Activated naive CD8-positive, alpha-beta T cell treated with anti-CD3 and anti-CD28 coated beads, Interleukin-2, amount 10 ng/mL, durations not matched to agents 7 days and 5 days (primary cell): ENCODE results near the gene LPIN2. TPM values are rescaled to one million over a fixed set of nuclear protein-coding genes. Genes with fewer than 3 reads are reported as not detected.
"Not testable (repeated sequence)": the region's sequence is repeated elsewhere in the genome, so short reads cannot be mapped to it uniquely, and the experiment has no call there.

Experiments
- ATAC-seq: fragments of 150-1000 bp; cut with Tn5 transposase; one replicate; pipeline ENCODE4 v1.10.0; 2021; ENCODE audit warnings: low read depth, moderate library complexity
- POLR2A ChIA-PET: fragments of 350-600 bp; sonication (Branson Sonifier 250); formaldehyde crosslinking; loops from one replicate; lab custom pipeline; 2021; ENCODE audit warnings: antibody characterized with exemption; lab: Charles Lee
- DNase-seq: peaks from one replicate; pipeline ENCODE4 v3.0.0; 2021
- H3K27ac Mint-ChIP-seq: one replicate; pipeline ENCODE4 v1.8.0; 2022; ENCODE audit warnings: mild to moderate bottlenecking, mixed read lengths
- H3K27me3 Mint-ChIP-seq: one replicate; pipeline ENCODE4 v1.8.0; 2022; ENCODE audit warnings: mild to moderate bottlenecking, moderate library complexity, mixed read lengths
- H3K36me3 Mint-ChIP-seq: one replicate; pipeline ENCODE4 v1.8.0; 2021; ENCODE audit warnings: mild to moderate bottlenecking, mixed read lengths
- H3K4me1 Mint-ChIP-seq: one replicate; pipeline ENCODE4 v1.8.0; 2021; ENCODE audit warnings: mixed read lengths
- H3K4me3 Mint-ChIP-seq: one replicate; pipeline ENCODE4 v1.8.0; 2022; ENCODE audit warnings: mild to moderate bottlenecking, moderate library complexity, mixed read lengths
- H3K9me3 Mint-ChIP-seq: one replicate; pipeline ENCODE4 v1.8.0; 2021; ENCODE audit warnings: mixed read lengths
- total RNA-seq, 2 experiments: library from RNA; stranded (reverse); gene quantifications; one replicate each; pipeline ENCODE4 v1.2.3, GENCODE V29; 2021

Gene LPIN2
- total RNA-seq, 2 experiments from 2014 or later = 91.0 to 93.9 TPM

DNA sequence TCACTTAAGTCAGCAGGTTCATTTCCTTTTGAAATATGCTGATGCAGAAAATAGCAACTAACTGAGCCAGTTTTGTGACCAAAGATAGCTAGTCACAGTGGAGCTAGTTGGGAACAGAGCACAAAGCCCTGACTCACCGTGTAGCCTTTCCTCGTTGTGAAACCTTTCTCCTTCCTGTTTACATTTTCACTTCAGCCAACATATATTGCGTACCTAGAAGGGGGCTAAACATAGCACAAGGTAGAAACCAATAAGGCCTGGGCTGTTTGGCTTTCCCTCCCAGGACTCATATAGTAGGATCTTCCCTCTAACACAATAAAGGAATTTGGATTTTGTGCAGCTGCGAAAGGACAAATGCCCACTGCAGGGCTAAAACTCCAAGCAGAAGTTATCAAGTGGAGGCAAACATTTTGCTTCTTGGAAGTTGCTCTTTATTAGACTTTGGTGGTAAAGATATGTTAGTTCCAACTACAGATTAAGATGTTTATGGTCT, 24.5 kb upstream of the LPIN2 start:
- peaks cover 11% of the 10 kb centered on the region for H3K4me1 Mint-ChIP-seq
- no peaks in the 10 kb centered on the region for H3K36me3 Mint-ChIP-seq
- no peaks in the 10 kb centered on the region for H3K9me3 Mint-ChIP-seq
- no peak overlapping the region for H3K27ac Mint-ChIP-seq
- H3K27me3 Mint-ChIP-seq = no peaks in the 10 kb centered on the region
- no peak for DNase-seq
- ATAC-seq = peak; percentile 90
- POLR2A ChIA-PET = interaction anchor here (0.8 to 1.5 kb wide), 3 partner anchors 24 to 26 kb away, joined by 3 to 4 read pairs (median 4); no protein-coding TSS in a partner anchor
- peak overlapping the region; percentile 12 for H3K4me3 Mint-ChIP-seq

DNA sequence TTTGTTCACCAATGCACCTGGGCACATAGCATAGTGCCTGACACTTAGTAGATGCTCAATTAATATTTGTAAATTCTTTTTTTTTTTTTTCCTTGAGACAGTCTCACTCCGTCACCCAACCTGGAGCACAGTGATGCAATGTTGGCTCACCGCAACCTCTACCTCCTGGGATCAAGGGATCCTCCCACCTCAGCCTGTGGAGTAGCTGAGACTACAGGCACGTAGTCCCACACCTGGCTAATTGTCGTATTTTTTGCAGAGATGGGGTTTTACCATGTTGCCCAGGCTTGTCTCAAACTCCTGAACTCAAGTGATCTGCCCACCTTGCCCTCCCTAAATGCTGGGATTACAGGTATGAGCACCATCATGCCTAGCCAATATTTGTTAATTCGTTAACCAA, 23.2 kb upstream of the LPIN2 start:
- no peak overlapping the region for H3K27ac Mint-ChIP-seq
- DNase-seq (no peak), ATAC-seq (no peak)

DNA sequence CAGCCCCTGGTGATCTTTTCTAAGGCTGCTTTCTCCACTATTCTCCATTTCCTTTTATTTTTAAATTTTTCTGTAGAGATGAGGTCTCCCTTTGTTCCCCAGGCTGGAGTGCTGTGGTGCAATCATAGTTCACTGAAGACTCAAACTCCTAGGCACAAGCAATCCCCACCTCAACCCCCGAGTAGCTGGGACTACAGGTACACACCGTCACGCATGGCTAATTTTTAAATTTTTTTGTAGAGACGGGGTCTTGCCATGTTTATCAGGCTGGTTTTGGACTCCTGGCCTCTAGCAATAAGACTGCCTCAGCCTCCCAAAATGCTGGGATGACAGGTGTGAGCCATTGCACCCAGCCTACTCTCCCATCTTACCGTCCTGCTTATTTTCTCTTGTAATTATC, 22.7 kb upstream of the LPIN2 start:
- DNase-seq (no peak), ATAC-seq (no peak)
- Mint-ChIP-seq H3K27ac (no peak overlapping the region), H3K27me3 (no peaks in the 10 kb centered on the region), H3K4me3 (no peak overlapping the region), H3K9me3 (no peaks in the 10 kb centered on the region), H3K4me1 (peaks cover 11% of the 10 kb centered on the region), H3K36me3 (no peaks in the 10 kb centered on the region)
- POLR2A ChIA-PET = no interaction called here

More for the DNA sequence above, 23.2 kb upstream of the LPIN2 start:
- no peaks in the 10 kb centered on the region for H3K36me3 Mint-ChIP-seq
- H3K27me3 Mint-ChIP-seq = no peaks in the 10 kb centered on the region
- no peaks in the 10 kb centered on the region for H3K9me3 Mint-ChIP-seq
- POLR2A ChIA-PET = interaction anchor here (0.8 kb wide), 1 partner anchor 21 kb away, joined by 7 read pairs; no protein-coding TSS in a partner anchor
- H3K4me3 Mint-ChIP-seq = no peak overlapping the region
- H3K4me1 Mint-ChIP-seq = peaks cover 11% of the 10 kb centered on the region

DNA sequence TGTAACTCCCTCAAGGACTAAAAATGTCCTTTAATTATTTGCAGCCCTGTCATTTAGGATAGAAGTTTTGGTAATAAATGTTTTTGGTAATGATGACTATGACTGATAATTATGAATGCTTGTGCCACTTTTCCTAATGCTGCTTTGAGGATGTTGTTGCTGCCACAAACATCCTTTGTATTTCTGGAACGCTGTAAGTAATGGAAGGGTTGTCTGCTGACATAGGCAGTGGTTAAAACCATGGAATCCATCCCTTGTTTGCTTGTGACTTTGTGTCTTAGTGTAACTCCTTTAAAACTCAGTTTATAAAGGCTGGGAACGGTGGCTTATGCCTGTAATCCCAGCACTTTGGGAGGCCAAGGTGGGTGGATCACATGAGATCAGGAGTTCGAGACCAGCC, 19.8 kb upstream of the LPIN2 start:
- peaks cover 5% of the 10 kb centered on the region for H3K4me1 Mint-ChIP-seq
- no peaks in the 10 kb centered on the region for H3K9me3 Mint-ChIP-seq
- DNase-seq (no peak), ATAC-seq (no peak)
- H3K27me3 Mint-ChIP-seq = no peaks in the 10 kb centered on the region
- no peaks in the 10 kb centered on the region for H3K36me3 Mint-ChIP-seq
- POLR2A ChIA-PET = interaction anchor here (0.7 kb wide), 1 partner anchor 349 kb away, joined by 4 read pairs; no protein-coding TSS in a partner anchor
- no peak overlapping the region for H3K4me3 Mint-ChIP-seq
- H3K27ac Mint-ChIP-seq = no peak overlapping the region

DNA sequence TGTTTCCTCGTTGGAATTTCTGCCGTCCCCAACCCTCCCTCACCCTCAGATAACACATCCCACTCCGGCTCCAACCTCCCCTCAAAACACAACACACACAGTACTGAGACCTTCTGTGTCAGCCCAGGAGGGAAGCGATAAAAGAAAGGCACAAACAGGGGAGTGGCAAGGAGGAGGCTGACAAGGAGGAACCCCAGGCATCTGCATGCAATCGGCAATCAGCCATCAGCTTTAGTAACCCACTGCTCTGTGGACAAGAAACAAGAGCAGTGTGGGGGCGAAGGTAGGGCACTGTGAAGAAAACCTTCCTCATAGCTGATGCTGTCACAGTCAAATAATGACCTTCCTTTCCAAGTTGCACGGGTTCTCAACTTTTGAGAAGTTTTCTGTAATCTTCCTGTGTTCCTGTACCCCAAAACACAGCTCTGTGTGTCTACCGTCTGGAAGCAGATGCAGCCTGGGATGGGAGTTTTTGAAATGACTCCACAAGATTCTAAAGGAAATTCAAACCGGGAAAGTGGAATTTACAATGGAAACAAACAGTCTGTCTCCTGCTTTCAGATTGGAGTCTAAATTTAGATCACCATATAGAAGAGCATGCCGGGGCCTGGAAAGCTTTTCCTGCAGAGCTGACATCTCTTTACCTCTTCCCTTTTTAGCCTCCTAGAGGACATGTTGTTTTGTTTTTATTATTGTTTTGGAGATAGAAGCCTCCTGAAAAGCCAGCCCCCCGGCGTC, 16.4 kb upstream of the LPIN2 start:
- H3K36me3 Mint-ChIP-seq = no peaks in the 10 kb centered on the region
- H3K27ac Mint-ChIP-seq = no peak overlapping the region
- DNase-seq (no peak), ATAC-seq (no peak)
- H3K4me3 Mint-ChIP-seq = no peak overlapping the region
- no peaks in the 10 kb centered on the region for H3K27me3 Mint-ChIP-seq
- no peaks in the 10 kb centered on the region for H3K4me1 Mint-ChIP-seq
- no peaks in the 10 kb centered on the region for H3K9me3 Mint-ChIP-seq
- POLR2A ChIA-PET = no interaction called here

DNA sequence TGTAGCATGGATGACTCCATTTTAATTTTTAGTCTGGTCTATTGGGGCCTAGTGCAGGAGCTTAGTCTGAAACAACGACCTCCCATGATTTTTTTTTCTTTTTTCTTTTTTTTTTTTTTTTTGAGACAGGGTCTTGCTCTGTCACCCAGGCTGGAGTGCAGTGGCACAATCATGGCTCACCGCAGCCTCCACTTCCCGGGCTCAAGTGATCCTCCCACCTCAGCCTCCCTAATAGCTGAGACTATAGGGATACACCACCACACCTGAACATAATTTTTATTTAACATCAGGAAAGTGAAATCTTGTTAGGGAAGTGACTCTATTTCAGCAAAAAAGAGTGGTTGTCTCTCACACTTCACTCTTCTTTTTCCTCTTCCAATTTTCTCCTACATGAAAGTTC, 15.2 kb upstream of the LPIN2 start:
- not testable (repeated sequence) for H3K27me3 Mint-ChIP-seq, H3K36me3 Mint-ChIP-seq, H3K4me3 Mint-ChIP-seq, H3K9me3 Mint-ChIP-seq, DNase-seq, ATAC-seq, H3K4me1 Mint-ChIP-seq, H3K27ac Mint-ChIP-seq
- POLR2A ChIA-PET = interaction anchor here (0.5 to 0.6 kb wide), 2 partner anchors 9 to 219 kb away, joined by 3 read pairs; no protein-coding TSS in a partner anchor

DNA sequence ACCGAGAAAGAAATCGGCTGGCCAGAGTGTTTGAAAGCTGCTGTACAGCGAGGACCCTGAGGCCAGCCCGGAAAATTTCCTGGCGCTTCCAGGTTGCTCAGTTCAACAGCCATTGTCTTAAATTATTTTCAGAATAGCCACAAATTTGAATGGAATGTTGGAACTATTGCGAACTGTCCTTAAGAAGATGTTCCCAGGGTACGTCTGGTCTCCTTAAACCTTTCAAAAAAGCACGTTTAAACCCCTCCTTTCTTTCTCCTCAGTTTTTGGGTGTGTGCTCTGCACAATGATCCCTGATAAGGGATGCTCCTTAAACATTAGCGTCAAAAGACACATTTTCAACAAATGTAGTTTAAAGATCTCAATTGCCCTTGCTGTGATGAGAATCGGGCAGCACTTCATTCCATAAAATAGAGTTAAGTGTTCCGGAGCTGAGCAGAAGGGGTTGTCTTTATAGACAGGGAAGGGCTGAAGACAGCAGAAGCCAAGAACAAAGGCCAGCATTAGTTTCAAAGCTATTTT, 14.5 kb upstream of the LPIN2 start:
- Mint-ChIP-seq H3K4me3 (no peak overlapping the region), H3K27ac (no peak overlapping the region)
- POLR2A ChIA-PET = interaction anchor here (0.5 to 0.6 kb wide), 2 partner anchors 8 to 220 kb away, joined by 3 read pairs; no protein-coding TSS in a partner anchor

DNA sequence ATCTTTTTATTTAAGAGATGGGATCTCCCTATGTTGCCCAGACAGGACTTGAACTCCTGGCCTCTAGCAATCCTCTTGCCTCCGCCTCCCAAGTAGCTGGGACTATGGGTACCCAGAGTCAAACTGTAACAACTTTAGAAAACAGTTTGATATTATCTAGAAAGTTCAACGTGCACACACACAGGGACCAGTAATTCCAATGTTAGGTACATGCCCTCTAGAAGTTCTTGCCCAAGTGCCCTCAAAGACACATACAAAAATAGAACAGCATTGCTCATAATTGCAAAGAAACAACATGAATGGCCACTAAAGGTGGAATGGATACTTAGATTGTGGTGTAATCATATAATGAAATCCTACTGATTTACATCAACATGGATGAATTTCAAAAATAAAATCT, 12.6 kb upstream of the LPIN2 start:
- H3K27me3 Mint-ChIP-seq = no peaks in the 10 kb centered on the region
- H3K4me1 Mint-ChIP-seq = no peaks in the 10 kb centered on the region
- ATAC-seq = no peak
- POLR2A ChIA-PET = no interaction called here
- H3K27ac Mint-ChIP-seq = no peak overlapping the region
- no peaks in the 10 kb centered on the region for H3K36me3 Mint-ChIP-seq
- no peak for DNase-seq
- peaks cover 2% of the 10 kb centered on the region for H3K9me3 Mint-ChIP-seq
- no peak overlapping the region for H3K4me3 Mint-ChIP-seq

More for the DNA sequence above, 14.5 kb upstream of the LPIN2 start:
- no peaks in the 10 kb centered on the region for H3K27me3 Mint-ChIP-seq
- ATAC-seq (no peak), DNase-seq (no peak)
- H3K9me3 Mint-ChIP-seq = peaks cover 2% of the 10 kb centered on the region
- no peaks in the 10 kb centered on the region for H3K36me3 Mint-ChIP-seq
- H3K4me1 Mint-ChIP-seq = no peaks in the 10 kb centered on the region

GRCh38 chr18:3023603-3024002, 10.7 kb upstream of the LPIN2 start:
- H3K4me1 Mint-ChIP-seq, POLR2A ChIA-PET, H3K36me3 Mint-ChIP-seq, DNase-seq, ATAC-seq, H3K27me3 Mint-ChIP-seq, H3K9me3 Mint-ChIP-seq, H3K4me3 Mint-ChIP-seq, H3K27ac Mint-ChIP-seq: not testable (repeated sequence)

DNA sequence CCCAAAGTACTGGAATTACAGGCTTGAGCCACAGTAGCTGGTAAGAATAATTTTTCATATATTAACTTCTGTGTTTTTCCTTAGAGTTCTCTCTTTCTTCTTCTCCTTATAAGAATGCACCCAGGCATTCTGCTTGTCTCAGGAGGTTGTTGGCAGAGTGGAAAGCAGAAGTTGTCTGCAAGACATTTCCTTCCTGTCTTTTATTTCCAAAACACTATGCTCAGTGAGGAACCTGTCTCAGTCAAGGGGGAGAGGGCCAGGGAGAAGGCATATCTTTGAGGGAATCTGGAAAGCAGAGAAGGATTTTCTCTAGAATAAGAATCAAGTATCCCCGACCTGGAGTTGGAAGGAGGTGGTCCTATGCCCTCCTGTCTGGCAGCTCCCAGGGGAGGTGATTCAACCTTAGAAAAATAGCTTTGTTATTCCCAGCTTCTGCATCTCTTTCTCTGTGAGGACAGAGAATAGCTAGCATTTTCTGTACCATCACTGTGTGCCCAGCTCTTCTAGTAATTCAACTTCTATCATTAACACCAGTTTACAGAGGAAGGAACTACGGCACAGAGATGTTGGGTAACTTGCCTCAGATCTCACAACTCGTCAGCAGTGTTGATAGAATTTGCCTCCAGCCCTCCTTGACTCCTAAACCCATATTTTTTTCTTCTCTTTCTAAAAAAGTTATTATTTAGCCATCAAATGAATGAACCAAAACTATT, 3.8 kb upstream of the LPIN2 start:
- H3K36me3 Mint-ChIP-seq = peaks cover 5% of the 10 kb centered on the region
- H3K27ac Mint-ChIP-seq = peak overlapping the region; percentile 16
- H3K9me3 Mint-ChIP-seq = no peaks in the 10 kb centered on the region
- DNase-seq (no peak), ATAC-seq (no peak)
- POLR2A ChIA-PET = no interaction called here
- no peak overlapping the region for H3K4me3 Mint-ChIP-seq
- peaks cover 31% of the 10 kb centered on the region for H3K4me1 Mint-ChIP-seq
- H3K27me3 Mint-ChIP-seq = no peaks in the 10 kb centered on the region

- no peak for ATAC-seq
- H3K4me3 Mint-ChIP-seq = no peak overlapping the region
- POLR2A ChIA-PET = interaction anchor here (0.8 to 1.4 kb wide), 3 partner anchors 11 to 47 kb away, joined by 3 to 5 read pairs (median 3); no protein-coding TSS in a partner anchor
- DNase-seq = no peak
- no peaks in the 10 kb centered on the region for H3K27me3 Mint-ChIP-seq
- peak overlapping the region; percentile 14 for H3K27ac Mint-ChIP-seq
- peaks cover 13% of the 10 kb centered on the region for H3K36me3 Mint-ChIP-seq
- H3K4me1 Mint-ChIP-seq = peaks cover 39% of the 10 kb centered on the region
- no peaks in the 10 kb centered on the region for H3K9me3 Mint-ChIP-seq
Measured at GRCh38 chr18:3015851-3016250, 2.9 kb upstream of the LPIN2 start.

- peaks cover 15% of the 10 kb centered on the region for H3K36me3 Mint-ChIP-seq
- DNase-seq (no peak), ATAC-seq (no peak)
- POLR2A ChIA-PET = interaction anchor here (0.6 to 1.4 kb wide), 5 partner anchors 10 to 48 kb away, joined by 3 to 7 read pairs (median 4); no protein-coding TSS in a partner anchor
- H3K27ac Mint-ChIP-seq = peak overlapping the region; percentile 7
- no peaks in the 10 kb centered on the region for H3K27me3 Mint-ChIP-seq
- no peaks in the 10 kb centered on the region for H3K9me3 Mint-ChIP-seq
- H3K4me1 Mint-ChIP-seq = peaks cover 44% of the 10 kb centered on the region
- H3K4me3 Mint-ChIP-seq = no peak overlapping the region
Measured at GRCh38 chr18:3015204-3015592, 2.3 kb upstream of the LPIN2 start.

DNA sequence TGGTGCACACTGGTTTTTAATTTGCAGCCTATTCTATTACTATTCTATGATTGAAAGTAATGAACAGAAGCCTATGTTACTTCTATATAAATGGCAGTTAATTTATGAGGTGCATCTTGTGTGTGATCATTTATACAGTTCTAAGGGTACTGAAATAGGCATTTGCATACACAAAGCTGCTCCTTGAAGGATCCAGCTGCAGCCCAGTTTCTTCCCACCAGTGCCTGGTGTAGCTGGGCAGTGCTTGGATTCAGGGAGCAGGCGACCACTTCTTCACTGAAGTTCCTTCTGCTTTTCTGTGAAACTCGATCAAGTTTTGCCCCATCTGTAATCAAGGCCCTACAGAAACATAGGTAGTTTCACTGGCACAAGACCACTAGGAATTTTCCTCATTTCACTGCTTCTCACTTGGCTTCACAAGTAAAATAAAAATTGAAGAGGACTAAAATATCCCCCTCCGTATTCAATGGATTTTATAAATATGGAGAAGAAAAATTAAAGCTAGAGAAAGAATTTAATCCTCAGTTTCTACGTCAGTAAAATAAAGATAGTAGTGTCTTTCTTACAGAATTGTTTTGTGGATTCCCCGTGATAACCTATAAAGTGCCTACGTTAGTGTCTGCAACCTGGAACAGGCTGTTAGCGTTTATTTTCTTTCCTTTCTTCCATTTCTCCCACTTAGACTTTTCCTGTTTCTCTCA, 1.7 kb upstream of the LPIN2 start:
- no peak for DNase-seq
- Mint-ChIP-seq H3K27ac (peak overlapping the region; percentile 7), H3K36me3 (peaks cover 15% of the 10 kb centered on the region), H3K4me3 (no peak overlapping the region), H3K9me3 (no peaks in the 10 kb centered on the region), H3K27me3 (no peaks in the 10 kb centered on the region), H3K4me1 (peaks cover 50% of the 10 kb centered on the region)
- ATAC-seq = no peak
- POLR2A ChIA-PET = interaction anchor here (0.6 to 1.4 kb wide), 4 partner anchors 20 to 48 kb away, joined by 3 to 7 read pairs (median 4); no protein-coding TSS in a partner anchor
